HG03066 (cell line): ENCODE results near the gene TBX1.

Experiments used
- ATAC-seq: cut with Tn5 transposase; IDR thresholded peaks from one replicate; pipeline ENCODE4 v1.9.1; 2021; ENCODE audit warnings: low read depth; ENCODE audit not compliant: unreplicated experiment

Gene TBX1

GRCh38 chr22:19797086-19798002 lies 36.8 kb downstream of the TBX1 start:
- no peak for ATAC-seq

- ATAC-seq = no peak
These were observed 37.6 kb downstream of the TBX1 start for GRCh38 chr22:19798003-19798665.

- no peak for ATAC-seq
These were observed 38.3 kb downstream of the TBX1 start for GRCh38 chr22:19798891-19799293.

GRCh38 chr22:19799322-19800190 lies 39.0 kb downstream of the TBX1 start:
- no peak for ATAC-seq

GRCh38 chr22:19800306-19800705 lies 39.7 kb downstream of the TBX1 start:
- ATAC-seq = no peak

GRCh38 chr22:19800761-19801244 lies 40.2 kb downstream of the TBX1 start:
- ATAC-seq = no peak

GRCh38 chr22:19801340-19802000 lies 40.9 kb downstream of the TBX1 start:
- no peak for ATAC-seq

GRCh38 chr22:19802001-19802893 lies 41.7 kb downstream of the TBX1 start:
- ATAC-seq = no peak

GRCh38 chr22:19802894-19803735 lies 42.5 kb downstream of the TBX1 start:
- ATAC-seq = no peak

- no peak for ATAC-seq
These were observed 43.2 kb downstream of the TBX1 start for GRCh38 chr22:19803736-19804267.

- no peak for ATAC-seq
These were observed 45.2 kb downstream of the TBX1 start for GRCh38 chr22:19805821-19806212.

GRCh38 chr22:19806213-19807160 lies 45.9 kb downstream of the TBX1 start:
- ATAC-seq = no peak

- no peak for ATAC-seq
These were observed 46.8 kb downstream of the TBX1 start for GRCh38 chr22:19807161-19807913.

- ATAC-seq = no peak
These were observed 47.6 kb downstream of the TBX1 start for GRCh38 chr22:19807914-19808872.

- ATAC-seq = no peak
These were observed 48.4 kb downstream of the TBX1 start for GRCh38 chr22:19808873-19809478.
